ENCODE results near the gene LHX6. TPM values are rescaled to one million over a fixed set of nuclear protein-coding genes. Genes with fewer than 3 reads are reported as not detected.

The LHX6 gene
- total and polyA plus RNA-seq, 2 of the 4 experiments (the other 2 are of a cell fraction) = under 0.01 to 0.05 TPM

GRCh38 chr9:122252796-122253195 lies 24.0 kb upstream of the LHX6 start:
- in situ Hi-C loops (cut with MboI; ENCODE audit: low sequenced_read_pairs) (no loop called here), dilution Hi-C loops (cut with HindIII; ENCODE audit: low sequenced_read_pairs, unreplicated experiment) (no loop called here), intact Hi-C loops (cut with micrococcal nuclease) (no loop called here)
- Histone ChIP-seq H4K91ac (ENCODE audit: insufficient read depth, low read depth, low read length) (no peak overlapping the region), H3K18ac (ENCODE audit: low read depth, low read length) (no peak overlapping the region), H3K27me3 (ENCODE audit: control insufficient read depth, insufficient read depth, low read length) (no peaks in the 10 kb centered on the region), H3K9me1 (ENCODE audit: insufficient read depth, low read length) (peaks cover 4% of the 10 kb centered on the region), H2AFZ (replicated peaks; ENCODE audit: low read length, poor library complexity) (no peak overlapping the region), H3K23ac (ENCODE audit: low read depth, low read length) (no peak overlapping the region), H3K9me3 (ENCODE audit: control insufficient read depth, insufficient read depth, low read length) (no peaks in the 10 kb centered on the region), H3K79me1 (ENCODE audit: low read depth in 1 of 2, low read length in 2 of 2) (peaks cover 14 to 35% of the 10 kb centered on the region in 2 experiments; a peak in 3 of 4 replicates), H2BK120ac (ENCODE audit: low read depth, low read length) (no peak overlapping the region), H3K36me3 (ENCODE audit: control insufficient read depth, insufficient read depth, low read length) (peaks cover 15% of the 10 kb centered on the region), H4K5ac (ENCODE audit: low read depth, low read length) (no peak overlapping the region), H3K4me3 (ENCODE audit: insufficient read depth, low read depth, low read length) (no peak overlapping the region), H2BK20ac (ENCODE audit: low read depth, low read length) (no peak overlapping the region), H2AK5ac (ENCODE audit: low read depth, low read length) (no peak overlapping the region), H3K27ac (ENCODE audit: insufficient read depth, low read length) (no peak overlapping the region), H3K4me2 (ENCODE audit: low read depth, low read length) (no peak overlapping the region), H3K4me1 (ENCODE audit: control insufficient read depth, insufficient read depth, low read length) (no peaks in the 10 kb centered on the region), H4K8ac (ENCODE audit: low read depth in 2 of 2, low read length in 2 of 2) (no peak overlapping the region), H2BK15ac (ENCODE audit: low read depth, low read length) (no peak overlapping the region), H2BK5ac (ENCODE audit: low read depth, low read length, poor library complexity, severe bottlenecking) (no peak overlapping the region), H3K14ac (replicated peaks; ENCODE audit: low read depth, low read length) (no peak overlapping the region), H4K20me1 (ENCODE audit: insufficient read depth, low read length) (peaks cover 4% of the 10 kb centered on the region; the same call in 1 of the 2 replicates), H2AK9ac (replicated peaks; ENCODE audit: low read depth, low read length, poor library complexity) (no peak overlapping the region), H3K56ac (ENCODE audit: extremely low read depth, insufficient read depth, low read length) (no peak overlapping the region), H3K4ac (ENCODE audit: low read depth, low read length) (no peak overlapping the region), H3K9ac (ENCODE audit: low read depth, low read length) (no peak overlapping the region)
- no TSS peak for BruUV-seq (replicated peaks)
- WGBS, 2 experiments (ENCODE audit: extremely low coverage in 2 of 2, insufficient read length in 1 of 2) = no CpG with 5 or more reads among the region's 5 CpGs
- POLR2A ChIA-PET (ENCODE audit: unreplicated experiment) = no interaction called here
- TF ChIP-seq RCOR1 (IDR thresholded peaks at IDR 0.05; ENCODE audit: insufficient replicate concordance, low read length) = no peak
- no peak for TF ChIP-seq MAZ (IDR thresholded peaks at IDR 0.05; ENCODE audit: borderline replicate concordance, low read depth, low read length)
- TF ChIP-seq MAFK (IDR thresholded peaks at IDR 0.05; ENCODE audit: low read depth, low read length) = no peak
- no peak for TF ChIP-seq NFE2L2 (IDR thresholded peaks at IDR 0.05; ENCODE audit: low read depth, low read length)
- TF ChIP-seq CHD1 (IDR thresholded peaks at IDR 0.05; ENCODE audit: low read depth, low read length) = no peak
- no peak for TF ChIP-seq RAD21 (IDR thresholded peaks at IDR 0.05; ENCODE audit: low read length)
- TF ChIP-seq BHLHE40 (IDR thresholded peaks at IDR 0.05; ENCODE audit: low read depth, low read length) = no peak
- TF ChIP-seq ELK1 (IDR thresholded peaks at IDR 0.05; ENCODE audit: borderline replicate concordance, low read depth, low read length) = no peak
- ATAC-seq (ENCODE audit: low read depth) (no peak), DNase-seq (no peak)
- CTCF ChIA-PET = interaction anchor here (0.6 kb wide), 1 partner anchor 100 kb away, joined by 3 read pairs; no protein-coding TSS in a partner anchor
